ENCODE data around the gene RPL14.

Gene RPL14

DNA sequence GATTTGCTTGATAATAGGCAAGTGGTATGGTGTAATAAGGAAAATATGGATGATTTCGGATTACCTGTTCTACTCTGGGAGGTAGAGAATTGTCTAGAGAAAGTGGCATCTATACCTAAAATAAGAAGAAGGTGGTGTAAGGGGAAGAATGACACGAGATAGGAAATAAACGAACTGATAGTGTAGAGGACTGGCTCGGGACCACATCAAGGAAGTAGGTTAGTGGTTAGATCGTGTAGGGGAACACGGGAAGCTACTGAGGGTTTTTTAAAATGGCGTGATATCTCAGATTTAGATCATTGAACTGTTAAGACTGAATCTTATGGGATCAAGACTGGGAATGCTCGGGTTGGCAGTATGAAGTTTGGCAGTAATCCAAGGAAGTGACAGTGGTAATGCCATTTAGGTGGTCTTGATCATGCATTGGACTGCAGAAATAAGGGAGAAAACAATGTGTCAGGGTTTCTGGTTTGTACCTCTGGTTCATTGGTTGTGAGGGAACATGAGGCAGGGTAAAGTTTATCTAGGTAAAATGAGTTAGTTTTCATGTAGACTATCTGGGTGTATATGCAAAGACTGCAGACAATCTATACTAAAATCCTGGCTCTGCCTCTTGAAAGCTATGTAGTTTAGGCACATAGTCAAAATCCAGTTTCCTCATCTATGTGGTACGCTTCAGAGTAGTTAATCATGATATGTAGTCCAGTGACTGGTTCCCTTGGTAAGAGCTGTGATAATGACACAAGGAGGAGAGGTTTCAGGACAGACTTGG is 7.4 kb downstream of the RPL14 start:
- DNase-seq: no peak

GRCh38 chr3:40465111-40465407 is 7.9 kb downstream of the RPL14 start:
- no peak for DNase-seq

DNA sequence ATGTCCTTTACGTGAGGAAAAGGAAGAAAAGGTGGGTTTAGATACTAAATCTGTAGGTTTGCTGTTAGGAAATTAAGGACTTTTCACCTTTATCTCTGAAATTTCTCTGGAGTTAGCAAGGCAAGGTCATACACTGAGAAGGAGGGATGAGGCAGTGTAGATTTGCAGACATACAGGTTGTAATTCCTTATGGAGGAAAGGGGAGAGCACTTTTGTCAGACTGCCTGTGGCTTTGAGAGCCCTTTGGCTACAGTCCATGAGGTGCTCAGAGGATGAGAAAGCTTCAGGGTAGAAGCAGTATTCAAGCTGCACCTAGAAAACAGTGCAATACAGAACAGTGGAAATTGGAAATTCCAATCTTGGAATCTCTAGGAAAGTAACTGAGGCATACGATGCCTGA is 8.3 kb downstream of the RPL14 start:
- no peak for DNase-seq

- no peak for DNase-seq
Observed at GRCh38 chr3:40468018-40468417, 10.9 kb downstream of the RPL14 start.

DNA sequence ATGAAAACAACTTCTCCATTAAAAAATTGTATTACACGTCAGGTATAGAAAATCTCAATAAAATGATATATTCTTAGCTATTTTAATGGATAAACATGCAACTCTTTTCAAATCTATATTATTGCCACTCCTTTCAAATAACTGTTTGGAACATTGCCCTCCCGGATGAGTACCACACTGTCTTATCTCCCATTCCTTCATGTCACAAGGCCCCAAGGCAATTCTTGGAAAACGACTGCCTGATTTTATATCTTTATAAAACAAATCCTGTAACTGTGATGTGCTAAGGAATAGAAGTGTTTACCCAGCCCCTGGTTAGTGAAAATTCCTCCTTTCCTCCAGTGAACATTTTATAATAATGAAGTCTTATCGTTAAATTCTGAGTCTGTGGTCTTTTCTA is 13.6 kb downstream of the RPL14 start:
- DNase-seq: no peak

DNA sequence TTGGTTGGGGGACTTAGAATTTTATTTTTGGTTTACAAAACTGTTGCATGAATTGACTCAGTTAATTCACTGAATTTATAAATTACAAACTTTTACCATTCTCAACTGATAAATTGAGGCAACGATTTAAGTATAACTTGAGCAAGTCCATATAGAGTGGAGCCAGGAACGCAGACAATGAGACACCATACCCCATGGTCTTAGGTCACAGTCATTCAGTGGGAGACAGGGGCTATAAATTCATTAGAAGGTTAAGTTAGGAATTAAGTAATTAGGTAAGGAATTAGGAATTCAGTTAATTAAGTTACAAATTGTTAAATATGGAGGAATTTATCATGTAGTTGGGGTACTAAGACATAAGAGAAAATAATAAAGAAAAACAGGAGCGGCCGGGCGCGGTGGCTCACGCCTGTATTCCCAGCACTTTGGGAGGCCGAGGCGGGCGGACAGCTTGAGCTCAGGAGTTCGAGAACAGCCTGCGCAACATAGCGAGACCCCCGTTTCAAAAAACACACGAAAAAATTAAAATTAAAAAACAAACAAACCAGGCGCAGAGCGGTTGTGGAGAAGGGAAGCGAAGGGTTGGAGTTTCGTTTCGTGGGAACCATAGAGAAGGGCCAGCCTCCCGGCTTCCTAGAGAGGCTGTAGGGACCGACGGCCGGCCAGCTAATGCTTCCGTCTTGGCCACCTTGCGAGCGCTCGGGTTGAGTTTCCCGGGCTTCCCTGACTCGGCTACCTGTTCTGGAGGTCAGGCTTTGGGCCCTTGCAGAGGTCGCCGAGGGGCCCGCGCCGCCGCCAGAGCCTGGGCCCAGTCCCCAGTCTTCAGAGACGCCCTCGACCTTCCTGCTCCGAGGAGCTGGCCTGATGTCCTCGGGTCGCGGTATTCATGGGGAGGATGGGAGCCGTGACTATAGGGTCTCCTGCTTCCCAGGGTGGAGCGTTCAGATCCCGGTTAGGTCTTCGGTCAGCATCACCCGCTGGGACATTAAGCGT is 19.6 kb downstream of the RPL14 start, which contains the start of gene ZNF619:
ZNF619 (plus strand) TSS at position 645 of the 993 bp plus-strand sequence. CDS start 858 bp downstream, outside the sequence.
- peak; percentile 90 for DNase-seq

GRCh38 chr3:40477666-40478065 is 20.5 kb downstream of the RPL14 start:
- no peak for DNase-seq

DNA sequence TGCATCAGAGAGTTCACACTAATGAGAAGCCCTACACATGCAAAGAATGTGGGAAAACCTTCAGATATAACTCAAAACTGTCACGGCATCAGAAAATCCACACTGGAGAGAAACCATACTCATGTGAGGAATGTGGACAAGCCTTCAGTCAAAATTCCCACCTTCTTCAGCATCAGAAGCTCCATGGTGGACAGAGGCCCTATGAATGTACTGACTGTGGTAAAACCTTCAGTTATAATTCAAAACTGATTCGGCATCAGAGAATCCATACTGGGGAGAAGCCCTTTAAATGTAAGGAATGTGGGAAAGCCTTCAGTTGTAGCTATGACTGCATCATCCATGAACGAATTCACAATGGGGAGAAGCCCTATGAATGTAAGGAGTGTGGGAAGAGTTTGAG is 30.0 kb downstream of the RPL14 start:
- no peak for DNase-seq

DNA sequence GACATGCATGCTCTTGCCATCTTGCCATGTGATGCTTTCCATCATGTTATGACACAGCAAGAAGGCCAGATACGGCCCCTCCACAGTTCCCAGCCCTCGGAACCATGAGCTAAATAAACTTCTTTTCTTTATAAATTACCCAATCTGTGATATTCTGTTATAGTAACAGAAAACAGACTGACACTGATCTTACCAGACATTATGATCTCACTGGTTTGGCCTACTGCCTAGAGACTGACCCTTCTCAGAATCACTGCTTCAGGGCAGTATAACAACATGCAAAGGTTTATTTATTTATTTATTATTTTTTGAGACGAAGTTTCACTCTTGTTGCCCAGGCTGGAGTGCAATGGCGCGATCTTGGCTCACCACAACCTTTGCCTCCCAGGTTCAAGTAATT is 33.8 kb downstream of the RPL14 start:
- no peak for DNase-seq

GRCh38 chr3:40494698-40495097 is 37.6 kb downstream of the RPL14 start:
- DNase-seq: no peak

GRCh38 chr3:40497288-40497687 is 40.1 kb downstream of the RPL14 start:
- no peak for DNase-seq

DNA sequence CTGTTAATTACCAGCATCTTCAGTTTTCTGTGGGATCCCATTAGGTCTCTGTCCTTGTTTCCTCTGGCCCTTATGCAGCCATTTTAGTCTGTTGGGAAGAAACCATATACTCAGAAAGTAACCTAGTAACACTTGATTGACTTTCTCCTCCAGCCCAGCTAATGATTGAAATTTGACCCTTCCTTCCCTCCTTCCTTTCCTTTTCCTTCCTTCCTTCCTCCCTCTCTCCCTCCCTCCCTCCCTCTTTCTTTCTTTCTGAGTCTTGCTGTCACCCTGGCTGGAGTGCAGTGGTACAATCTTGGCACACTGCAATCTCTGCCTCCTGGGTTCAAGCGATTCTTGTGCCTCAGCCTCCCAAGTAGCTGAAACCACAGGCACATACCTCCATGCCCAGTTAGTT is 42.8 kb downstream of the RPL14 start:
- DNase-seq: no peak

DNA sequence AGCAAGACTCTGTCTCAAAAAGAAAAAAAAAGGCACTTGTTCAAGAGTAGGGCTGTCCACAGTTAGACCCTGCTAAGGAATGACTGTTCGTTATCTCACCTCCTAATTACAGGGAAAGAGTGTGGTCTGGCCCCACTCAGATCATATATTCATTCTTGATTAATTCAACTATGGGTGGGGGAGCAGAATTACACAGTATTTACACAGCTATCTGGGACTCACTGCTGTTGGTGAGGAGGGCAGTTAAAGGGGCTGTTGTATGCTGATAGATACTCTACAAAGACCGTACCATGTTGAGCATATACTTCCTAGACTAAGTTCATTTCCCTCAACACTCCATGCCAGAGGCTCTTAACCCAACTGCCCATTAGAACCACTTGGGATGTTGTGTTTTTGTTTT is 44.9 kb downstream of the RPL14 start:
- DNase-seq: no peak

DNA sequence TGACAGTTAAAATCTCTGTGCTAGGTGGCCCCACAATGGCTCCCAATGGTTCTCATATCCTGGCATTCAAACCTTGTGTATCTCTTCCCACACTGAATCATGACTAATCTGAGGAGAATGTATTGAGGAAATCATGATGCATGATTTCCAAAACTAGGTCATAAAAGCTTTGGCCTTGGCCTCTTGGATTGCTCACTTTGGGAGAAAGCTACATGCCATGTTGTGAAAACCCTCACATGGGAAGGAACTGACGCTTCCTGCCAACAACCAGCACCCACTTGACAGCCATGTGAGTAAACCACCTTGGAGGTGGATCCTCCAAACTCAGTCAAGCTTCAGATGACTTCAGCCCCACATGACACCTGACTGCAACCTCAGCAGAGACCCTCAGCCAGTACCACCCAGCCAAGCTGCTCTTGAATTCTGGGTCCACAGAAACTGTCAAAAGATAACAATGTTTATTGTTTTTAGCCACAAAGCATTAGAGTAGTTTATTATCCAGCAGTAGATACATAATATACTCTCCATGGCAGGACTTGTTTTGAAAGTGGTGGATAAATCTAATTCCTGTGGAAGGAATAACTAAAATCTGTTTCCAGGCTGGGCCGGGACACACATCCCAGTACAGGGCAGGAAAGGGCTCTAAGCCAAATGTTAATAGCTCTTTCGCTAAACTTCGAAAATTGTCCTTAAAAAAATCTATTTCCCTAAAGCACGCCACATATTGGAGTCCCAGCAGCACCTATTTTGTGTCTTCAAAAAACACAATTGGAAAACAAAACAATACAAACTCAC is 47.7 kb downstream of the RPL14 start:
- peak; percentile 6 for DNase-seq

GRCh38 chr3:40505599-40506462 is 48.7 kb downstream of the RPL14 start, which contains the start of gene ZNF620:
ZNF620 (plus strand) TSS chr3:40506039; CDS start chr3:40506353, 314 bp downstream.
- DNase-seq: peak; percentile 96

GRCh38 chr3:40511031-40511718 is 54.0 kb downstream of the RPL14 start:
- no peak for DNase-seq

DNA sequence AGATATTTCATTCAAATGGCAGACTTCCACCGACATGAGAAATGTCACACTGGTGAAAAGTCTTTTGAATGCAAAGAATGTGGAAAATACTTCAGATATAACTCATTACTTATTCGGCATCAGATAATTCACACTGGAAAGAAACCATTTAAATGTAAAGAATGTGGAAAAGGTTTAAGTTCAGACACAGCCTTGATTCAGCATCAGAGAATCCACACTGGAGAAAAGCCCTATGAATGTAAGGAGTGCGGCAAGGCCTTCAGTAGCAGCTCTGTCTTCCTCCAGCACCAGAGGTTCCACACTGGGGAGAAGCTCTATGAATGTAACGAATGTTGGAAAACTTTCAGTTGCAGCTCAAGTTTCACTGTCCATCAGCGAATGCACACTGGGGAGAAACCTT is 59.1 kb downstream of the RPL14 start:
- DNase-seq: no peak

GRCh38 chr3:40518067-40518466 is 60.9 kb downstream of the RPL14 start:
- DNase-seq: no peak
